ENCODE data around the gene NLRP5.
"Not testable (repeated sequence)": the region's sequence is repeated elsewhere in the genome, so short reads cannot be mapped to it uniquely, and the experiment has no call there.

Gene NLRP5

GRCh38 chr19:56076498-56076897 lies 89.9 kb downstream of the NLRP5 start:
- no peak for DNase-seq (ENCODE audit: low read depth)

GRCh38 chr19:56079609-56080008 lies 93.0 kb downstream of the NLRP5 start:
- DNase-seq (ENCODE audit: low read depth), result no peak

GRCh38 chr19:56080669-56081401 lies 94.3 kb downstream of the NLRP5 start:
- peak; percentile 83 for DNase-seq (ENCODE audit: low read depth)

GRCh38 chr19:56083668-56084067 lies 97.1 kb downstream of the NLRP5 start:
- DNase-seq (ENCODE audit: low read depth), result no peak

- DNase-seq (ENCODE audit: low read depth), result no peak
These were observed 98.4 kb downstream of the NLRP5 start for GRCh38 chr19:56084835-56085536.

- no peak for DNase-seq (ENCODE audit: low read depth)
These were observed 99.1 kb downstream of the NLRP5 start for GRCh38 chr19:56085571-56086275.

- no peak for DNase-seq (ENCODE audit: low read depth)
These were observed 100.3 kb downstream of the NLRP5 start for GRCh38 chr19:56086671-56087430.

- no peak for DNase-seq (ENCODE audit: low read depth)
These were observed 101.3 kb downstream of the NLRP5 start for GRCh38 chr19:56087647-56088496.

GRCh38 chr19:56088497-56089215 lies 102.1 kb downstream of the NLRP5 start:
- no peak for DNase-seq (ENCODE audit: low read depth)

GRCh38 chr19:56089344-56089743 lies 102.8 kb downstream of the NLRP5 start:
- DNase-seq (ENCODE audit: low read depth), result no peak

- DNase-seq (ENCODE audit: low read depth), result no peak
These were observed 104.5 kb downstream of the NLRP5 start for GRCh38 chr19:56091066-56091490.

GRCh38 chr19:56091751-56092546 lies 105.4 kb downstream of the NLRP5 start:
- DNase-seq (ENCODE audit: low read depth), result no peak

- DNase-seq (ENCODE audit: low read depth), result no peak
These were observed 106.4 kb downstream of the NLRP5 start for GRCh38 chr19:56092685-56093631.

- DNase-seq (ENCODE audit: low read depth), result no peak
These were observed 107.9 kb downstream of the NLRP5 start for GRCh38 chr19:56094449-56094848.

GRCh38 chr19:56096665-56097064 lies 110.1 kb downstream of the NLRP5 start:
- no peak for DNase-seq (ENCODE audit: low read depth)

GRCh38 chr19:56097306-56097705 lies 110.7 kb downstream of the NLRP5 start:
- DNase-seq (ENCODE audit: low read depth), result no peak

GRCh38 chr19:56097776-56098175 lies 111.2 kb downstream of the NLRP5 start:
- DNase-seq (ENCODE audit: low read depth), result no peak

GRCh38 chr19:56098237-56098636 lies 111.7 kb downstream of the NLRP5 start:
- DNase-seq (ENCODE audit: low read depth), result not testable (repeated sequence)
